ENCODE data around the gene PRIMPOL. TPM values are rescaled to one million over a fixed set of nuclear protein-coding genes. Genes with fewer than 3 reads are reported as not detected.
"Not testable (repeated sequence)": the region's sequence is repeated elsewhere in the genome, so short reads cannot be mapped to it uniquely, and the experiment has no call there.

PRIMPOL gene
- total and polyA plus RNA-seq, 2 experiments from 2014 or later, result 9.1 to 14.5 TPM

GRCh38 chr4:184733654-184734524 lies 84.4 kb downstream of the PRIMPOL start, which contains the start of gene CENPU:
TSS of gene CENPU (minus strand) at chr4:184734096. CDS start at chr4:184734062, 34 bp downstream.
- H3K79me2 ChIP-seq, result peaks cover 28% of the 10 kb centered on the region
- H3K9me3 ChIP-seq (ENCODE audit: low read depth), result no peaks in the 10 kb centered on the region
- no peaks in the 10 kb centered on the region for H3K27me3 ChIP-seq
- H3K9me2 ChIP-seq (replicated peaks; ENCODE audit: insufficient read depth), result no peaks in the 10 kb centered on the region
- 1% methylated on average over 47 of the region's 69 CpGs for WGBS (ENCODE audit: low lambda C conversion rate, missing lambda C conversion rate)
- peak within 1 kb of the TSS; percentile 56 for H3K27ac ChIP-seq
- no peaks in the 10 kb centered on the region for H4K20me1 ChIP-seq (ENCODE audit: insufficient read depth, poor library complexity, severe bottlenecking)
- peak within 1 kb of the TSS; percentile 90 for H3K4me2 ChIP-seq
- TF ChIP-seq CTCF (IDR thresholded peaks at IDR 0.05; ENCODE audit: poor library complexity) (no peak), EZH2 (IDR thresholded peaks at IDR 0.05; ENCODE audit: borderline replicate concordance) (no peak)
- H3K4me1 ChIP-seq (ENCODE audit: insufficient read depth), result no peaks in the 10 kb centered on the region
- H3K36me3 ChIP-seq (replicated peaks; ENCODE audit: insufficient read depth, low read depth), result no peaks in the 10 kb centered on the region
- DNase-seq (ENCODE audit: low spot score), result peak; percentile 98
- H2AFZ ChIP-seq, result peak within 1 kb of the TSS; percentile 80
- H3K4me3 ChIP-seq, result peak within 1 kb of the TSS; percentile 60

GRCh38 chr4:184734758-184735157 lies 85.2 kb downstream of the PRIMPOL start:
- Histone ChIP-seq H4K20me1 (ENCODE audit: insufficient read depth, poor library complexity, severe bottlenecking) (no peaks in the 10 kb centered on the region), H3K36me3 (replicated peaks; ENCODE audit: insufficient read depth, low read depth) (no peaks in the 10 kb centered on the region), H3K4me3 (peak overlapping the region; percentile 11), H2AFZ (peak overlapping the region; percentile 62), H3K4me2 (peak overlapping the region; percentile 70), H3K27ac (peak overlapping the region; percentile 56), H3K9me3 (ENCODE audit: low read depth) (no peaks in the 10 kb centered on the region), H3K9me2 (replicated peaks; ENCODE audit: insufficient read depth) (no peaks in the 10 kb centered on the region), H3K79me2 (peaks cover 24% of the 10 kb centered on the region), H3K4me1 (ENCODE audit: insufficient read depth) (no peaks in the 10 kb centered on the region), H3K27me3 (no peaks in the 10 kb centered on the region)
- TF ChIP-seq EZH2phosphoT487 (IDR thresholded peaks at IDR 0.05; ENCODE audit: low read depth, severe bottlenecking, unreplicated experiment) (no peak), EZH2 (IDR thresholded peaks at IDR 0.05; ENCODE audit: borderline replicate concordance) (no peak), CTCF (IDR thresholded peaks at IDR 0.05; ENCODE audit: poor library complexity) (no peak)
- DNase-seq (ENCODE audit: low spot score), result no peak
- WGBS (ENCODE audit: low lambda C conversion rate, missing lambda C conversion rate), result 69% methylated on average over 6 of the region's 6 CpGs

- not testable (repeated sequence) for H3K4me2 ChIP-seq; DNase-seq (ENCODE audit: low spot score); H4K20me1 ChIP-seq (ENCODE audit: insufficient read depth, poor library complexity, severe bottlenecking); H3K4me3 ChIP-seq; H3K4me1 ChIP-seq (ENCODE audit: insufficient read depth); H3K9me3 ChIP-seq (ENCODE audit: low read depth); H3K79me2 ChIP-seq; H3K27me3 ChIP-seq; H3K27ac ChIP-seq; H3K36me3 ChIP-seq (replicated peaks; ENCODE audit: insufficient read depth, low read depth); H2AFZ ChIP-seq; H3K9me2 ChIP-seq (replicated peaks; ENCODE audit: insufficient read depth)
- WGBS (ENCODE audit: low lambda C conversion rate, missing lambda C conversion rate), result 91% methylated on average over 1 of the region's 1 CpG
Observed at GRCh38 chr4:184739575-184739974, 90.0 kb downstream of the PRIMPOL start.

GRCh38 chr4:184740980-184741391 lies 91.4 kb downstream of the PRIMPOL start:
- no peaks in the 10 kb centered on the region for H4K20me1 ChIP-seq (ENCODE audit: insufficient read depth, poor library complexity, severe bottlenecking)
- H3K4me3 ChIP-seq, result no peak overlapping the region
- no peak overlapping the region for H3K4me2 ChIP-seq
- H3K27ac ChIP-seq, result no peak overlapping the region
- TF ChIP-seq EZH2phosphoT487 (IDR thresholded peaks at IDR 0.05; ENCODE audit: low read depth, severe bottlenecking, unreplicated experiment), result no peak
- no peak for TF ChIP-seq CTCF (IDR thresholded peaks at IDR 0.05; ENCODE audit: poor library complexity)
- no peak for TF ChIP-seq EZH2 (IDR thresholded peaks at IDR 0.05; ENCODE audit: borderline replicate concordance)
- no peaks in the 10 kb centered on the region for H3K9me2 ChIP-seq (replicated peaks; ENCODE audit: insufficient read depth)
- DNase-seq (ENCODE audit: low spot score), result no peak
- H3K4me1 ChIP-seq (ENCODE audit: insufficient read depth), result peaks cover 1% of the 10 kb centered on the region
- no peaks in the 10 kb centered on the region for H3K36me3 ChIP-seq (replicated peaks; ENCODE audit: insufficient read depth, low read depth)
- H3K79me2 ChIP-seq, result no peaks in the 10 kb centered on the region
- WGBS (ENCODE audit: low lambda C conversion rate, missing lambda C conversion rate), result 98% methylated on average over 20 of the region's 20 CpGs
- H3K27me3 ChIP-seq, result no peaks in the 10 kb centered on the region
- no peak overlapping the region for H2AFZ ChIP-seq
- H3K9me3 ChIP-seq (ENCODE audit: low read depth), result no peaks in the 10 kb centered on the region

GRCh38 chr4:184741651-184742050 lies 92.1 kb downstream of the PRIMPOL start:
- H3K4me3 ChIP-seq; H3K9me2 ChIP-seq (replicated peaks; ENCODE audit: insufficient read depth); H3K4me1 ChIP-seq (ENCODE audit: insufficient read depth); H3K9me3 ChIP-seq (ENCODE audit: low read depth); H3K79me2 ChIP-seq; H3K4me2 ChIP-seq; H3K36me3 ChIP-seq (replicated peaks; ENCODE audit: insufficient read depth, low read depth); H4K20me1 ChIP-seq (ENCODE audit: insufficient read depth, poor library complexity, severe bottlenecking); H3K27me3 ChIP-seq; DNase-seq (ENCODE audit: low spot score); H3K27ac ChIP-seq; H2AFZ ChIP-seq: not testable (repeated sequence)
- 63% methylated on average over 1 of the region's 1 CpG for WGBS (ENCODE audit: low lambda C conversion rate, missing lambda C conversion rate)

All from hepatocyte (in vitro differentiated cells).